SK-N-SH treated with all-trans-retinoic acid at 6 μM for 48 hours (cell line): ENCODE measurements around the gene SNAPC2.

Experiments
- ATAC-seq: fragments of 200-7000 bp; cut with Tn5 transposase; 3 replicates; pipeline ENCODE4 v1.9.1; 2020; ENCODE audit warnings: mild to moderate bottlenecking, moderate library complexity
- ARNTL ChIP-seq: fragments of 450-650 bp; formaldehyde crosslinking; IDR thresholded peaks from 2 replicates; pipeline ENCODE4 v1.5.0; 2020; ENCODE audit warnings: low read depth, mild to moderate bottlenecking, moderate library complexity, borderline replicate concordance
- CREB5 ChIP-seq: fragments of 250-450 bp; sonication (Bioruptor Pico); IDR thresholded peaks from 2 replicates; pipeline ENCODE4 v1.5.1; 2020; ENCODE audit warnings: low read depth, mild to moderate bottlenecking, moderate library complexity
- CSDC2 ChIP-seq: fragments of 250-450 bp; sonication (Bioruptor Pico); IDR thresholded peaks from 2 replicates; pipeline ENCODE4 v1.5.0; 2020; ENCODE audit warnings: mild to moderate bottlenecking, moderate library complexity
- ESRRG ChIP-seq: fragments of 250-450 bp; sonication (Bioruptor Pico); IDR thresholded peaks from 2 replicates; pipeline ENCODE4 v1.6.1; 2021; ENCODE audit warnings: mild to moderate bottlenecking
- GLIS3 ChIP-seq: fragments of 250-450 bp; sonication (Bioruptor Pico); IDR thresholded peaks from 2 replicates; pipeline ENCODE4 v1.5.0; 2020; ENCODE audit warnings: mild to moderate bottlenecking, moderate library complexity
- ISL1 ChIP-seq: fragments of 250-450 bp; sonication (Bioruptor Pico); IDR thresholded peaks from 2 replicates; pipeline ENCODE4 v2.1.2; 2022; ENCODE audit warnings: mild to moderate bottlenecking, moderate library complexity
- OSR1 ChIP-seq: fragments of 250-450 bp; sonication (Bioruptor Pico); IDR thresholded peaks from 2 replicates; pipeline ENCODE4 v1.8.0; 2022; ENCODE audit warnings: moderate library complexity, mild to moderate bottlenecking, inconsistent platforms
- PPARA ChIP-seq: fragments of 250-450 bp; sonication (Bioruptor Pico); IDR thresholded peaks from 2 replicates; pipeline ENCODE4 v1.5.0; 2020; ENCODE audit warnings: mild to moderate bottlenecking, borderline replicate concordance
- RARB ChIP-seq: fragments of 250-450 bp; sonication (Bioruptor Pico); IDR thresholded peaks from 2 replicates; pipeline ENCODE4 v1.8.0; 2021; ENCODE audit warnings: mild to moderate bottlenecking, moderate library complexity
- SNAI2 ChIP-seq: fragments of 250-450 bp; sonication (Bioruptor Pico); IDR thresholded peaks from 2 replicates; pipeline ENCODE4 v1.5.0; 2020; ENCODE audit warnings: mild to moderate bottlenecking, moderate library complexity
- TCF4 ChIP-seq: fragments of 250-450 bp; sonication (Bioruptor Pico); IDR thresholded peaks from 2 replicates; pipeline ENCODE4 v1.8.0; 2021; ENCODE audit warnings: mild to moderate bottlenecking, moderate library complexity, borderline replicate concordance
- TOX ChIP-seq: fragments of 250-450 bp; sonication (Bioruptor Pico); IDR thresholded peaks from 2 replicates; pipeline ENCODE4 v1.8.0; 2021; ENCODE audit warnings: mild to moderate bottlenecking, moderate library complexity, borderline replicate concordance
- TSHZ2 ChIP-seq: fragments of 250-450 bp; sonication (Bioruptor Pico); IDR thresholded peaks from 2 replicates; pipeline ENCODE4 v1.5.0; 2020; ENCODE audit warnings: mild to moderate bottlenecking, moderate library complexity
- ZC3H10 ChIP-seq: fragments of 250-450 bp; sonication (Bioruptor Pico); IDR thresholded peaks from 2 replicates; pipeline ENCODE4 v1.5.1; 2021; ENCODE audit warnings: mild to moderate bottlenecking, moderate library complexity
- ZFP3 ChIP-seq: fragments of 250-450 bp; sonication (Bioruptor Pico); IDR thresholded peaks from 2 replicates; pipeline ENCODE4 v1.5.0; 2020; ENCODE audit warnings: mild to moderate bottlenecking, moderate library complexity
- ZFP30 ChIP-seq: fragments of 450-650 bp; formaldehyde crosslinking; IDR thresholded peaks from 2 replicates; pipeline ENCODE4 v1.5.0; 2022; ENCODE audit warnings: mild to moderate bottlenecking, moderate library complexity
- ZNF565 ChIP-seq: fragments of 450-650 bp; formaldehyde crosslinking; conservative IDR thresholded peaks from 2 replicates; pipeline ENCODE4 v1.5.0; 2020; ENCODE audit warnings: low read depth, mild to moderate bottlenecking, moderate library complexity
- ZNF70 ChIP-seq: fragments of 450-650 bp; formaldehyde crosslinking; IDR thresholded peaks from 2 replicates; pipeline ENCODE4 v1.5.0; 2020; ENCODE audit warnings: mild to moderate bottlenecking, moderate library complexity
- ZNF8 ChIP-seq: fragments of 450-650 bp; formaldehyde crosslinking; IDR thresholded peaks from 2 replicates; pipeline ENCODE4 v1.5.0; 2020; ENCODE audit warnings: mild to moderate bottlenecking, moderate library complexity
- TF ChIP-seq, protein P1 (sequence below): fragments of 250-450 bp; sonication (Bioruptor Pico); IDR thresholded peaks from 2 replicates; pipeline ENCODE4 v1.8.0; 2020; ENCODE audit warnings: mild to moderate bottlenecking, moderate library complexity, borderline replicate concordance
- TF ChIP-seq, protein P2 (sequence below): fragments of 250-450 bp; sonication (Bioruptor Pico); IDR thresholded peaks from 2 replicates; pipeline ENCODE4 v1.5.1; 2021; ENCODE audit warnings: mild to moderate bottlenecking, moderate library complexity
- TF ChIP-seq, protein P3 (sequence below): fragments of 250-450 bp; sonication (Bioruptor Pico); IDR thresholded peaks from 2 replicates; pipeline ENCODE4 v1.8.0; 2021; ENCODE audit warnings: low read depth, mild to moderate bottlenecking, moderate library complexity, borderline replicate concordance

SNAPC2 gene

DNA sequence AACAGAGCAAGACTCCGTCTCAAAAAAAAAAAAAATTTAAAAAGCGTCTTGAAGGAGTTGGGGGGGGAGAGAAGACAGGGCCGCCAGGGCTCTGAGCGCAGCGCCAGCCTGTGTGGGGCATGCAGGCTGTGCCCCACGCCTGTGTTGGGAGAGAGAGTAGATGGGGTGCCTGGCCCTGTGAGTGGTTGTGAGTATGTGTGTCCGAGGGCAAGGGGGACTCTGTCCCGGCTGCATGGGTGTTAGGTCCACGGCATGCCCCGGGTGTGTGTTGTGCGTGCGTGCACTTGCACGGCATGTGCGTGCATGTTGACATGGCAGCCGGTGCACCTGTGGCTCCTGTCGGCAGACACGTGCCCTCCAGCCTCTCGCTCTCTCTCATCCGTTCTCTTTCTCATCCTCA lies 13.0 kb upstream of the SNAPC2 start:
- TF ChIP-seq CSDC2 (CRISPR knock-in tag) (no peak), ZFP30 (no peak), SNAI2 (CRISPR knock-in tag) (no peak), OSR1 (CRISPR knock-in tag) (no peak), ZNF8 (CRISPR knock-in tag) (no peak), TCF4 (CRISPR knock-in tag) (no peak), TSHZ2 (no peak), ZNF70 (CRISPR knock-in tag) (no peak), ZNF565 (no peak)
- TF ChIP-seq, protein P1, sequence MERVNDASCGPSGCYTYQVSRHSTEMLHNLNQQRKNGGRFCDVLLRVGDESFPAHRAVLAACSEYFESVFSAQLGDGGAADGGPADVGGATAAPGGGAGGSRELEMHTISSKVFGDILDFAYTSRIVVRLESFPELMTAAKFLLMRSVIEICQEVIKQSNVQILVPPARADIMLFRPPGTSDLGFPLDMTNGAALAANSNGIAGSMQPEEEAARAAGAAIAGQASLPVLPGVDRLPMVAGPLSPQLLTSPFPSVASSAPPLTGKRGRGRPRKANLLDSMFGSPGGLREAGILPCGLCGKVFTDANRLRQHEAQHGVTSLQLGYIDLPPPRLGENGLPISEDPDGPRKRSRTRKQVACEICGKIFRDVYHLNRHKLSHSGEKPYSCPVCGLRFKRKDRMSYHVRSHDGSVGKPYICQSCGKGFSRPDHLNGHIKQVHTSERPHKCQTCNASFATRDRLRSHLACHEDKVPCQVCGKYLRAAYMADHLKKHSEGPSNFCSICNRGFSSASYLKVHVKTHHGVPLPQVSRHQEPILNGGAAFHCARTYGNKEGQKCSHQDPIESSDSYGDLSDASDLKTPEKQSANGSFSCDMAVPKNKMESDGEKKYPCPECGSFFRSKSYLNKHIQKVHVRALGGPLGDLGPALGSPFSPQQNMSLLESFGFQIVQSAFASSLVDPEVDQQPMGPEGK (CRISPR knock-in tag) = no peak
- no peak for ATAC-seq

DNA sequence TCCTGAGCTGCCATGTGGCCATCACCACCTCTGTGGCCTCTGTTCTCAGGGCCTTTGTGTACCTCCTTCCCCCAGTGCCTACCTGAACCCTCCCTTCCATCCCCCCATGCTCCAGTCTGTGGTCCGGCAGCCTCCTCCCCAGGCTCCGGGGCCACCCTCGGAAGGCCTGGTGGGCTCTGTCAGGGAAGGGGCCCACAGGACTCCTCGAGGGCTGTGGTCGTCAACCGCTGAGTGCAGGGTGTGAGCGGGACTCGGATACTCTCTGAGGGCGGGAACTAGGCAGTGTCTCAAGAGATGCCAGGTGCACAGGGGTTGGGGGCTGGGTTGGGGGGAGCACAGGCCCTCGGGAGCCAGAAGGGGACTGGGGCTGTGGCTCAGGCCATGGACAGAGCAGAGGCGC lies 12.6 kb upstream of the SNAPC2 start:
- TF ChIP-seq SNAI2 (CRISPR knock-in tag) (no peak), ARNTL (no peak), ZNF8 (CRISPR knock-in tag) (no peak), CSDC2 (CRISPR knock-in tag) (no peak), ZFP3 (CRISPR knock-in tag) (no peak), GLIS3 (CRISPR knock-in tag) (no peak), PPARA (CRISPR knock-in tag) (no peak), TSHZ2 (no peak), RARB (CRISPR knock-in tag) (no peak), CREB5 (CRISPR knock-in tag) (no peak), ZC3H10 (CRISPR knock-in tag) (no peak), ZNF565 (no peak), OSR1 (CRISPR knock-in tag) (no peak), ISL1 (no peak), TOX (CRISPR knock-in tag) (no peak), ZNF70 (CRISPR knock-in tag) (no peak), ESRRG (CRISPR knock-in tag) (no peak)
- TF ChIP-seq, protein P2, sequence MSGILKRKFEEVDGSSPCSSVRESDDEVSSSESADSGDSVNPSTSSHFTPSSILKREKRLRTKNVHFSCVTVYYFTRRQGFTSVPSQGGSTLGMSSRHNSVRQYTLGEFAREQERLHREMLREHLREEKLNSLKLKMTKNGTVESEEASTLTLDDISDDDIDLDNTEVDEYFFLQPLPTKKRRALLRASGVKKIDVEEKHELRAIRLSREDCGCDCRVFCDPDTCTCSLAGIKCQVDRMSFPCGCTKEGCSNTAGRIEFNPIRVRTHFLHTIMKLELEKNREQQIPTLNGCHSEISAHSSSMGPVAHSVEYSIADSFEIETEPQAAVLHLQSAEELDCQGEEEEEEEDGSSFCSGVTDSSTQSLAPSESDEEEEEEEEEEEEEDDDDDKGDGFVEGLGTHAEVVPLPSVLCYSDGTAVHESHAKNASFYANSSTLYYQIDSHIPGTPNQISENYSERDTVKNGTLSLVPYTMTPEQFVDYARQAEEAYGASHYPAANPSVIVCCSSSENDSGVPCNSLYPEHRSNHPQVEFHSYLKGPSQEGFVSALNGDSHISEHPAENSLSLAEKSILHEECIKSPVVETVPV = no peak
- TF ChIP-seq, protein P3, sequence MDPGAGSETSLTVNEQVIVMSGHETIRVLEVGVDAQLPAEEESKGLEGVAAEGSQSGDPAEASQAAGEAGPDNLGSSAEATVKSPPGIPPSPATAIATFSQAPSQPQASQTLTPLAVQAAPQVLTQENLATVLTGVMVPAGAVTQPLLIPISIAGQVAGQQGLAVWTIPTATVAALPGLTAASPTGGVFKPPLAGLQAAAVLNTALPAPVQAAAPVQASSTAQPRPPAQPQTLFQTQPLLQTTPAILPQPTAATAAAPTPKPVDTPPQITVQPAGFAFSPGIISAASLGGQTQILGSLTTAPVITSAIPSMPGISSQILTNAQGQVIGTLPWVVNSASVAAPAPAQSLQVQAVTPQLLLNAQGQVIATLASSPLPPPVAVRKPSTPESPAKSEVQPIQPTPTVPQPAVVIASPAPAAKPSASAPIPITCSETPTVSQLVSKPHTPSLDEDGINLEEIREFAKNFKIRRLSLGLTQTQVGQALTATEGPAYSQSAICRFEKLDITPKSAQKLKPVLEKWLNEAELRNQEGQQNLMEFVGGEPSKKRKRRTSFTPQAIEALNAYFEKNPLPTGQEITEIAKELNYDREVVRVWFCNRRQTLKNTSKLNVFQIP (CRISPR knock-in tag) = no peak
- no peak for ATAC-seq
